Right atrium auricular region (tissue), 2 donors: Measurements from ENCODE around the gene NRROS. TPM values are rescaled to one million over a fixed set of nuclear protein-coding genes. Genes with fewer than 3 reads are reported as not detected.

Source experiments
- DNase-seq: peaks from one replicate; pipeline ENCODE4 v3.0.0-alpha.2; 2019; ENCODE audit warnings: low spot score
- H3K27ac ChIP-seq, 2 donors: fragments of 200-600 bp; sonication (generic); 1 replicate in 1 of 2; 2 replicates in 1 of 2; pipeline ENCODE4 v1.5.1; 2016 to 2019
- H3K27me3 ChIP-seq, 2 donors: fragments of 200-600 bp; sonication (generic); one replicate each; pipeline versions ENCODE4 v1.5.1 to v1.6.0; 2017 to 2019
- H3K36me3 ChIP-seq: fragments of 200-600 bp; sonication (generic); one replicate; pipeline ENCODE4 v1.5.1; 2016
- H3K4me1 ChIP-seq, 2 donors: fragments of 200-600 bp; sonication (generic); one replicate each; pipeline versions ENCODE4 v1.5.1 to v1.6.0; 2017 to 2019
- H3K4me3 ChIP-seq, 2 donors: fragments of 200-600 bp; sonication (generic); 1 replicate in 1 of 2; 2 replicates in 1 of 2; pipeline ENCODE4 v1.5.1; 2017 to 2019; ENCODE audit warnings: mild to moderate bottlenecking in 1 of 2, moderate library complexity in 1 of 2
- H3K9me3 ChIP-seq, 2 donors: fragments of 200-600 bp; sonication (generic); one replicate each; pipeline ENCODE4 v1.5.1; 2019
- CTCF ChIP-seq, 2 donors: fragments of 200-600 bp; sonication (generic); IDR thresholded peaks; one replicate each; pipeline ENCODE4 v1.5.1; 2019; ENCODE audit warnings: antibody characterized with exemption in 2 of 2
- total RNA-seq, 2 donors: library from RNA; depleted of rRNA; stranded (reverse); fragments of >200 nt; gene quantifications; one replicate each; pipeline ENCODE4 v1.1.0, GENCODE V29; 2016

The NRROS gene
- total RNA-seq, 2 donors from 2014 or later, result 2.4 to 4.8 TPM

GRCh38 chr3:196666001-196666867 lies 26.7 kb downstream of the NRROS start:
- no peak overlapping the region for H3K27ac ChIP-seq
- H3K4me1 ChIP-seq, result peaks cover 0 to 6% of the 10 kb centered on the region in 2 donors
- no peaks in the 10 kb centered on the region for H3K9me3 ChIP-seq
- no peaks in the 10 kb centered on the region for H3K36me3 ChIP-seq
- no peak for TF ChIP-seq CTCF (IDR thresholded peaks at IDR 0.05)
- H3K27me3 ChIP-seq, result no peaks in the 10 kb centered on the region
- no peak overlapping the region for H3K4me3 ChIP-seq
- DNase-seq, result no peak

GRCh38 chr3:196667056-196667825 lies 27.7 kb downstream of the NRROS start:
- DNase-seq, result no peak
- Histone ChIP-seq H3K27ac (no peak overlapping the region), H3K9me3 (no peaks in the 10 kb centered on the region), H3K36me3 (no peaks in the 10 kb centered on the region), H3K4me3 (no peak overlapping the region), H3K4me1 (peaks cover 0 to 6% of the 10 kb centered on the region in 2 donors), H3K27me3 (no peaks in the 10 kb centered on the region)
- no peak for TF ChIP-seq CTCF (IDR thresholded peaks at IDR 0.05)

- H3K4me3 ChIP-seq, result no peak overlapping the region
- H3K27me3 ChIP-seq, result no peaks in the 10 kb centered on the region
- H3K4me1 ChIP-seq, result peaks cover 0 to 6% of the 10 kb centered on the region in 2 donors
- no peak for DNase-seq
- H3K36me3 ChIP-seq, result no peaks in the 10 kb centered on the region
- H3K9me3 ChIP-seq, result no peaks in the 10 kb centered on the region
- no peak for TF ChIP-seq CTCF (IDR thresholded peaks at IDR 0.05)
- H3K27ac ChIP-seq, result peak overlapping the region in 1 of 2 donors; percentile 40
Observed at GRCh38 chr3:196670339-196670738, 30.8 kb downstream of the NRROS start.

GRCh38 chr3:196673632-196674031 lies 34.1 kb downstream of the NRROS start:
- Histone ChIP-seq H3K9me3 (no peaks in the 10 kb centered on the region), H3K4me3 (no peak overlapping the region), H3K36me3 (no peaks in the 10 kb centered on the region), H3K27ac (no peak overlapping the region), H3K4me1 (no peaks in the 10 kb centered on the region), H3K27me3 (no peaks in the 10 kb centered on the region)
- no peak for DNase-seq
- no peak for TF ChIP-seq CTCF (IDR thresholded peaks at IDR 0.05)

- no peak for DNase-seq
- no peak for TF ChIP-seq CTCF (IDR thresholded peaks at IDR 0.05)
- no peaks in the 10 kb centered on the region for H3K27me3 ChIP-seq
- H3K4me3 ChIP-seq, result no peak overlapping the region
- H3K9me3 ChIP-seq, result no peaks in the 10 kb centered on the region
- no peaks in the 10 kb centered on the region for H3K36me3 ChIP-seq
- H3K4me1 ChIP-seq, result no peaks in the 10 kb centered on the region
- H3K27ac ChIP-seq, result no peak overlapping the region
Observed at GRCh38 chr3:196677353-196677752, 37.9 kb downstream of the NRROS start.
